ENCODE measurements around the gene EIF4G3.

GRCh38 chr1:21059021-21059420 is 117.7 kb downstream of the EIF4G3 start:
- TF ChIP-seq CTCF (IDR thresholded peaks at IDR 0.05): no peak
- TF ChIP-seq EP300 (IDR thresholded peaks at IDR 0.05): no peak
- TF ChIP-seq POLR2AphosphoS5 (IDR thresholded peaks at IDR 0.05): no peak
- no peak for TF ChIP-seq POLR2A (IDR thresholded peaks at IDR 0.05)

All from gastroesophageal sphincter (tissue), 3 donors.